Tibial nerve (tissue), 4 donors: Measurements from ENCODE around the gene MAML2.

Experiments used
- CTCF ChIP-seq, 5 experiments: fragments of 200-600 bp in 3 of 5; fragments of 450-650 bp in 2 of 5; sonication (generic) in 3 of 5; IDR thresholded peaks; one replicate each; pipeline ENCODE4 v1.5.1; 2016 to 2019; ENCODE audit warnings: antibody characterized with exemption in 5 of 5, mild to moderate bottlenecking in 3 of 5, moderate library complexity in 2 of 5
- EP300 ChIP-seq, 2 donors: sonication (generic); formaldehyde crosslinking; IDR thresholded peaks; one replicate each; pipeline ENCODE4 v1.6.1; 2017; ENCODE audit warnings: antibody characterized with exemption in 2 of 2, mild to moderate bottlenecking in 1 of 2
- POLR2A ChIP-seq, 2 donors: fragments of 450-650 bp; IDR thresholded peaks; one replicate each; pipeline ENCODE4 v1.6.1; 2017; ENCODE audit warnings: antibody characterized with exemption in 2 of 2, mild to moderate bottlenecking in 2 of 2, moderate library complexity in 2 of 2

- TF ChIP-seq POLR2A (IDR thresholded peaks at IDR 0.05) (no peak), CTCF (IDR thresholded peaks at IDR 0.05) (no peak), EP300 (IDR thresholded peaks at IDR 0.05) (no peak)
These were observed 319.7 kb downstream of the MAML2 start for GRCh38 chr11:96023275-96023674.
